Heart left ventricle (tissue), 13 donors: ENCODE results near the gene TRHDE.

Experiments used
- CTCF ChIP-seq, 12 donors: fragments of 200-600 bp; sonication (generic) in 4 of 12; IDR thresholded peaks; one replicate each; pipeline versions ENCODE4 v1.5.0 to v1.8.0; 2018 to 2022; ENCODE audit warnings: antibody characterized with exemption in 12 of 12, mild to moderate bottlenecking in 5 of 12
- POLR2A ChIP-seq, 2 donors: fragments of 450-650 bp; IDR thresholded peaks; one replicate each; pipeline ENCODE4 v1.6.1; 2017; ENCODE audit warnings: antibody characterized with exemption in 2 of 2, mild to moderate bottlenecking in 2 of 2, moderate library complexity in 2 of 2
- donor health status: ischemic (EF 13 %, LVEDD 7.1; RV severe dilation, severe dysfunction).
- donor health status: DM: no; HTN: yes; CAD: no.
- donor health status: DM: no; HTN: no; CAD: no.
- donor health status: ischemic (EF 25% LVEDD 6.9; RV normal size, moderate dysfunction).
- donor health status: ischemic (EF 25% LVEDD 5.7; RV mildly dilated, moderate dysfunction).
- donor health status: ischemic (EF 35%, LVEDD 5.7; RV mildly dilated, moderate dysfunction).
- donor health status: nonischemic (EF 11% LVEDD 7.7; RV severe dilation, severe dysfunction).
- donor health status: DM: yes; HTN: yes; CAD: no.
- donor health status: PGD.
- donor health status: ischemic (EF 29% LVEDD 5.4; RV normal size, mild dysfunction).
- donor health status: nonischemic (EF 23%, LVEDD 6.1; RV moderate dilation, normal function).

- no peak for TF ChIP-seq CTCF (IDR thresholded peaks at IDR 0.05)
- TF ChIP-seq POLR2A (IDR thresholded peaks at IDR 0.05) = no peak
Measured at GRCh38 chr12:72315858-72316257, 43.7 kb downstream of the TRHDE start.
